CD1c-positive myeloid dendritic cell (primary cell): ENCODE results near the gene YTHDC2.

Experiments
- DNase-seq: peaks from one replicate; pipeline ENCODE4 v3.0.0-alpha.2; 2016; ENCODE audit errors: extremely low spot score

The YTHDC2 gene

DNA sequence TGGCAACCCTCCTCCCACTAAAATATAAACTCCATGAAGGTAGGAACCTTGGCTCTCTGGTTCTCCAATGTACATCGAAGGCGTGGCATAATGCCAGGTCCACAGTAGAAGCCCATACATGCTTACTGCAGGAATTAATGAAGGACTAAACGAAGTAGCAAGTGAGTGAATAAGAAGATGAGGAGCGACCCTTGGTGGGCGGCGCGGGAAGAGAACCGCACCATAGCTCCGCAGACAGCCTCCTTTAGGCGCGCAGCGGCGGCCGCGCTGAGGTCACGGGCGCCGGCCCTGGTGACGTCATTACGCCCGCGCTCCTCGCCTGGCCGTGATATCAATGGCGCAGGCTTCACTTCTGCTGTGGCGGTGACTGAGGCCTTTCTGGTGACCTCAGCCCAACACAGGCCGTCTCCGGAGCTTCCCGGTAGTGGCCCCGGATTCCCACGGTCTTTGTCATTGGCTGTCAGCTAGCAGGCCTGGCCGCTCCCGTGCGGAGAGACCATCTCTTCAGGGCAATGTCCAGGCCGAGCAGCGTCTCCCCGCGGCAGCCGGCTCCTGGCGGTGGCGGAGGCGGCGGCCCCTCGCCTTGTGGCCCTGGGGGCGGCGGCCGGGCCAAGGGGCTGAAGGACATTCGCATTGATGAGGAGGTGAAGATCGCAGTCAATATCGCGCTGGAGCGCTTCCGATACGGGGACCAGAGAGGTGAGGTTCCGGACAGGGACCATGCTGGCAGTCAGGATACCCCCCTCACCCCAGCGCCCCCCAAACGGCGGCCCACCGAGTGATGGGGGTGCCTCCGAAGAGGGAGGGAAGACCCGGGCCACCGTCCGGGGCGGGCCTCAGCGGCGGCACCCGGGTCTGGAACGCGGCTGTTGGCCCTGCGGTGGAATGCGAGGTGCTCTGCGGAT, at the start of gene YTHDC2:
Gene YTHDC2, plus strand, starts transcription at position 311 of the 905 bp plus-strand sequence. Its CDS starts 202 bp downstream, at position 513.
- DNase-seq, result peak; percentile 96

DNA sequence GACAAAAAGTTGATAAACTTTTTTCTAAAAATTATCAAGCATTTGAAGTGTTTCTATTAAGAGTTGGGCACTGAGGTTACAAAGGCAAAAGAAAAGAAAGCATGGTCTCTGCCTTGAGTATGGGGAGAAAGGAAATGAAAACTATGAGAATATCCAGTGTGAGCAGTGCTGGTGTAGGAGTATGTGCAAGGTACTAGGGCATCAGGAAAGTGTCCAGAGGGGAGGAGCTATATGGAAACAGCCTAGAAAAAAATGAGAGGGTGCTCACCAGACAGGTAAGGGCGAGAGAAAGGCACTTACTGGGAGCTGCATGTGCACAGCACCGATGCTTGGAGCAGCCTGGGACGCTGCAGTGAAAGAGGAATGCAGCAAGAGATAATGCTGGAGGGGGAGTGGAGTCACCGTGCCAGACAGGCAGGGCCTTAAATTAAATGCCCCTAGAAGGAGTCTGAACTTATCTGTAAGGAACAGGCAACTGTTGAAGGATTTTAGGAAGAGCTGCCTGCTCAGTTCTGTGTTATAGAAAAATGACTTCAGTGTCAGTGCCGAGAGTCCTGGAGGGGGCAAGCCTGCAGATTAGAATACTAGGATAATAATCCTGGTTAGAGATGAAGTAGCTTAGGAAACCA, 39.3 kb upstream of the YTHDC2 start:
- no peak for DNase-seq

DNA sequence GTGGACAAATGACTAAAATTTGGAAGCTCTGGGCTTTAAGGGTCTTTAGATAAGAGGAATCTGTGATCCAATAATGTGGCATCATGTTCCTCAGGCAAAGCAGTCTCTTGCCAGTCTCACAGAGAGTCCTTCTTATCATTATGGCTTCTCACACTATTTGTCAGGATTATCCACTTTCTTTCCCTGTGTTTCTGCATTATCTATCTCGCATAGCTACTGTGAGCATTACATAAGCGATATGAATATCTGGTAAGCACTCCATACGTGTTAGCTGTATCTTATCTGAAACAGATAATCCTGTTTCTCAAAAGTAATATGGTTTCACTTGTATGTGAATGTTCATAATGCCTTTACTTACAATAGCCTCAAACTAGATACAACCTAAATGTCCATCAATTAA, 34.8 kb upstream of the YTHDC2 start:
- DNase-seq, result no peak

DNA sequence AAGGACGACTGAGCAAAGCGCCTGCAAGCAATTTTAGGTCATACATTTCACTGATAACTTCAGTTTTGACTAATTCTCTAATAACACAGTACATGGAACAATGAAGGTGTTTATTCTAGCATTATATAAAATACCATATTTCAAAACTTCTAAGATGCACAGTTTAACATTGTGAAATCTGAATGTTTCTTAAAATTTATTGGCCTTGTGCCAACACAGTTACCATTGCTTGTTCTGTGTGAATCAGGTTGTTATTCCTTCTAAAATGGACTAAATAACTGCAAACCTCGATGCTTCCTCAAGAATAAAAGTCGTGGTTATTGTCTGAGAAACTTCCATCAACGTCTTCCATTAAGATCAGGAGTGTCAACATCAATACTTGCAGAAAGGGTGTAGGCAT, 33.3 kb upstream of the YTHDC2 start:
- no peak for DNase-seq

DNA sequence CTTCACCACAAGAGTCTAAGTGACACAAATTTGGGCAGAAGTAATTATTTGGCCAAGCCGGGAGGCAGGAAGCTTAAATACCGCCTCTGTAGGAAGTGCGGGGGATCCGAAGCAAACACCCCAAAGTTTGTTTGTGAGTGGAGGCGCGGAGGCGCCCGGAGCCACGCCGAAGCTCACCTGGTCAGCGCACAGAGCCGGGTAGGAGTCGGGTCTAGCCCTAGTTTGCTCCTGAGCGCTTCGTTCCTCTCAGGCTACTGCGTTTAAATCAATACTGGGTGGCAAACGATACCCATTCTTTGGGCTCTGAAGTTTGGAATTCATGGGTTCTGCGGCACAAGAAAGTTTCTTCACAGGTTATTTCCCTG, 26.1 kb upstream of the YTHDC2 start:
- no peak for DNase-seq

DNA sequence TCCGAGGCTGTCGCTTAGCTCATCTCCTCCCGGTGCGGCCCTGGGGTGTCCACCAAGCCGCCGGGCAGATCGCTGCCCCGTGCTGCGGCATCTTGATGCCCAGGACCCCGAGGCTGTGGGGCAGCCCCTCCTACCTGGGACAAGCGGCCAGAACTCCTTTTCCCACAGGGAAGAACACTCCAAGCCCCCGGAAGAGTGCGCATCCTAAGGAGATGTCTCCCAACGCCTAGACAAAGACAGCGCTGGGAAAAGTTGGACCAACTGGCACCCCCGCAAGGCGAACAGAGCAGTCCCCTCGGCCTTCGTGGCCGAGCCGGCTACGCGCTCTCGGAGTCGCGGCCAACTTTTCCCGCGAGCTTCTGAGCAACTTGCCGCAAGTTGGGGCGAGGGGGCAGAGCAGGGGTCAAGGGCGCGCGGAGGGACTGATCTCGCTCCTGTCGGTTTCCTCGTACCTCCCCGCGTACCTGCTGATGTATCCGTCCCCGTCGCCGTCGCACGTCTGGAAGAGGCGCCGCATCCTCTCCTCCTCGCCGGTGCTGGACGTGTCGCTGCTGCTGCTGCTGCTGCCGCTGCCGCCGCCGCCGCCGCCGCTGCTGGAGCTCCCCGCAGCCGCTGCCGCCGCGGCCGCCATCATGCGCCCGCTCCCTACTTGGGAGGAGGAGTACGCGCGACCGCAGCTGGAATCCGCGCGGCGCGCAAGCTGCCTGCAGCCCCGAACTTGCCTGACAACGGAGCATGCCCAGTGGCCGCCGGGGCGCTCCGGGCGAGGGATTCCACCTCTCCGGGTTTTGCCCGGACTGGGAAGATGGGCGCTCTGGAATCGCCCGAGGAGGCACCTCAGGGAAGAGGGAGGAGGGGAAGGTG, 25.5 kb upstream of the YTHDC2 start, which contains the start of gene MCC:
Gene MCC, minus strand, starts transcription at position 673 of the 864 bp plus-strand sequence.
- peak; percentile 30 for DNase-seq

DNA sequence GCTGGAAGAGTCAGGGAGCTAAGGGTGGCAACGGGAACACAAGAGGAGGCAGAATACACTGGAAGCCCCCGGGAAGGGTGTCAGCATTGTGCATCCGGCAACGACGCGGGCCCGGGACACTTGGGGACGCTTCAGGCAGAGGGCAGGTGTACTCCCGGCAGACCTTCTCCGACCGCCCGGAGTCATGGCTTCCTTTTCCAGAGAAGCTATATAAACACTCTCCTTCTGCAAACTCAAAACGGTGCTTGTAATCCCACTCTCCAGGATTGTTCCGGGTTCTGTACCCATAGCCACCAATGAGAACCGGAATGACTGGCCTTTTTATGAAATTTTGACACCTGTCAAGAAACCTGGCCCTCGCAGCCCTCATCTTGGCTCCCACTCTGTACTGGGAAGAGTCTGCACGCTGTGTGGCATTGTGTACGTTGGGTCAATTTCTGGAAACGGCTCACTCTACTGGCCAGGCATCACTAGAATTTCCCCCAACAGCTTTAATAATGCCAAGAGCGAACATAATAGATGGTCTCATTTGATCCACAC, 24.8 kb upstream of the YTHDC2 start:
- DNase-seq, result no peak

DNA sequence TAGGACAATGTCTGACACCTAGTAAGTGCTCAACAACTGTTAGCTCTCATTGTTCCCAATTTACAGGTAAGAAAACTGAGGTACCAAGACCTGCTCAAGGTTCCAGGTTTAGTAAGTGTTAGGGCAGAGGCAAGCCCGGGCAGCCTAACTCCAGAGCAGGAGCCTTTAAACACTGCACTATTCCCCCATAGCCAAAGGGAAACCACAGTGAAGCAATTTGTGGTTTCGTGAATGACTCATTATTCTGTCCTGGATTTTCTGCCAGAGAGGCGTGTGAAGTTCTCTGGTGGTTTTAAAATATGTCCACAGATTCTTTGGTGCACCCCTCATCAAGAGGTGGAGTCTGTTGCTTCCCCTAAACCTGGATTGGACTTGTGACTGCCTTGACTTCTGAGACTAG, 24.2 kb upstream of the YTHDC2 start:
- peak; percentile 71 for DNase-seq

DNA sequence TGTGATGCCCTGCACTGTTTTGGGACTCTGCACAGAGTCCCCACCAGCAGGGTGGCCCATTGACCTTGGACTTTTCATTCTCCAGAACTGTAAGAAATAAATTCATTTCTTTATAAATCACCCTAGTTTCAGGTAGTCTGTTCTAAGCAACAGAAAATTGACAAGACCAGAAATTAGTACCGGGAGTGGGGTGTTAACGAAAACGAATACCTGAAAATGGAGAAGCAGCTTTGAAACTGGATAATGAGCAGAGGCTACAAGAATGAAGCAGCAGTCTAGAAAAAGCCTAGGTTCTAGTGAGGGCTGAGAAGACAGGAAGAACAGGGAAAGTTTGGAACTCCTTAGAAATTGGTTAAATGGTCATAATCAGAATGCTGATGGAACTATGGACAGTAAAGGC, 23.2 kb upstream of the YTHDC2 start:
- no peak for DNase-seq

DNA sequence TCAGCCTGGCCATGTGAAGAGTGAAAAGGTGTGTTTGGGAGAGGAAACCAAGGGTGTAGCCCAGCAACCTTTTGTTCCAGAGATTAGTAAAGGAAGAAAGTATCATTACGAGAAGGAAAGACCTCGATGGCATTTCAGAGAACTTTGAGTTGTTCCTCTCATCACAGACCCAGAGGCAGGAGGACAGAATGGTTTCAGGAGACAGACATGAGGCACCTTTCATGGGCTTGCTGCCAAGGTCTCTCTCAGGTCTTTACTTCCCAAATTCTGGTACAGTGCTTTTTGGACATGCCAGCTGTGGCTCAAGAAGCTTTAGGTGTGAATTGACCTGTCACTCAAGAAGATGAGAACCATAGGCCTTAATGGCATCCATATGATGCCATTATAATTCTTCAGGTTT, 22.5 kb upstream of the YTHDC2 start:
- no peak for DNase-seq

DNA sequence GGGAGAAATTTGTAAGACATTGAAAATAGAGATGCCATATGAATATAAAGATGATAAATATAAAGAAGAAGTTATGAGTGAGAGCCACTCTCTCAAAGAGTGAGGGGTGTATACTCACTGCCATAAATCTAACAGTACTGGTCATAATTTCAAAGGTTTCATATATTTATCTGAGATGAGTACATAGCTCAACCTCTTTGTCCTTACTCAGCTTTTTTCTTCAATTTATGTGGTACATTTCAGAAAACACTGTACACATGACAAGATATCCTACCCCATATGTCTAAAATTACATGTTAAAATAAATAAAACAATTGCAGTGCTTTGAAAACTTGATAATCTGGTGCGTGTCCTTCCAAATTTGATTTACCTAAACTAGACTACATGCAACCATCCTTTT, 20.0 kb upstream of the YTHDC2 start:
- no peak for DNase-seq

DNA sequence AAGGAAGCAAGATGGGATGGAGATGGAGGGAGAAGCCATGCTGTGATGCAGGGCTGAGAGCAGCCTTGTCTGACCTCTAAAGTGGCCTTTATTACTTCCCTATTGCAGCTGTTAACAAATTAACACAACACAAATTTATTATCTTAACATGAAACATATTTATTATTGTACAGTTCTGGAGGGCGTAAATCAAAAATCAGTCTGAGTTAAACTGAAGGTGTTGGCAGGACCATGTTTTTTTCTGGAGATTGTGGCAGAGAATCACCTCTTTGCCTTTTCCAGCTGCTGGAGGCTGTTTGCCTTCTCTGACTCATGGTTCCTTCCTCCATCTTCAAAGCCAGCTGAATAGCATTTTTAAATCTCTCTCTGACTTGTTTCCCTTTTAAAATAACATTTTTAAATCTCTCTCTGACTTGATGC, 18.1 kb upstream of the YTHDC2 start:
- no peak for DNase-seq

DNA sequence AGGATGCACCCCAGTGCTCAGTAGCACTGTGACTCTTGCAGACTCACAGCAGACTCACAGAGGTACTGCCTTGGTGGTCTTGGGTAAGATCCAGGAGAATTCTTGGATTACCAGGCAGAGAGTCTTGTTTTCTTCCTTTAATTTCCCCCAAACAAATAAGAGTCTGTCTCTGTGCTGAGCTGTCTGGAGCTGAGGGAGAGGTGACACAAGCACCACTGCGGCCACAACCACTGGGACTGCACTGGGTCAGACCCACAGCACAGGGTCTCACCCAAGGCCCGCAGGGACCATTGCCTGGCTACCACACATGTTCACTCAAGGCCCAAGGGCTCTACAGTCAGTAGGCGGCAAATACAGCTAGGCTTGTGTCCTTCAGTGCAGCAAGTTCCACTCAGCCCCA, 11.4 kb upstream of the YTHDC2 start:
- no peak for DNase-seq

DNA sequence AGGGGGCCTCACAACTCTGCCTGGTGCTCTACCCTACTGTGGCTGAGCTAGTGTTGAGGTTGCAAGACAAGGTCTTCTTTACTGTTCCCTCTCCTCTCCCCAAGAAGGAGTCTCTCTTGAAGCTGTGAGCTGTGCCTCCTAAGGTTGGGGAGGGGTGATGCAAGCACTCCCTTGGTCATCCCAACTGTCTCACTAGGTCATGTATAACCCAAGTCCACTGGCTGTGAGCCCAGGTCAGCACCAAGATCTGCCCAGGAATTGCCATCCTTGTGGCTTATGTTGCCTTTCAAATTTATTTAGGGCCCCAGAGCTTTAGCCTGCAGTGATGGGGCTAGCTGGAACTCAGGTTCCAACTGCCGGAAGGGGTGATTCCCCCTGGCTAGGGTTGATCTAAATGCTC, 10.3 kb upstream of the YTHDC2 start:
- no peak for DNase-seq

DNA sequence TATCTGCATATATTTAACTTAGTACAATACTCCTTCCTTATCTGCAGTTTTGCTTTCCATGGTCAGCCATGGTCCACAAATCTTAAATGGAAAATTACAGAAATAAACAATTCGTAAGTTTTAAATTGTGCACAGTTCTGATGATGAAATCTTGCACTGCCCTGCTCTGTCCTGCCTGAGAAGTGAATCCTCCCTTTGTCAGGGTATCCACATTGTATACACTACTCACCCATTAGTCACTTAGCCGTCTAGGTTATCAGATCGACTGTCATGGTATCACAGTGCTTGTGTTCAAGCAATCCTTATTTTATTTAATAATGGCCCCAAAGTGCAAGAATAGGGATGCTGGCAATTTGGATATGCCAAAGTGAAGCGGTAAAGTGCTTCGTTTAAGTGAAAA, 8.3 kb upstream of the YTHDC2 start:
- DNase-seq, result no peak

DNA sequence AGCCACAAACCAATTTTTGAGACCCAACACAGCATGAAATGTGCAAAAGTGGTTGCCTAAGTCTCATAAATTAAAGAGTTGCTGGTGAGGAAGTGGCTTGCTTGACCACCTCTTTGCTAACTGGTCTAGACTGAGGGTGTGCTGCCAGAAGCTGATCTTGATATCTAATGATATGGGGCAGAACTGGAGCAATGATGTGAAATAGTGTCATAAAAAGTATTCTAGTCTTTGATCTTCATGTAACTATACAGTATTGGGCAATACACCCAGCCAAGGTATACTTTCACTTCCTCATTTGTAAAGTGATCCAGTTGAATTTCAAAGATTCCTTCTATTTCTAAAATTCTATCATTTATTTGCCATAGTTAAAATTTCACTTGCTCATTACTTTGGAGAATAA, 5.9 kb upstream of the YTHDC2 start:
- DNase-seq, result peak; percentile 21

DNA sequence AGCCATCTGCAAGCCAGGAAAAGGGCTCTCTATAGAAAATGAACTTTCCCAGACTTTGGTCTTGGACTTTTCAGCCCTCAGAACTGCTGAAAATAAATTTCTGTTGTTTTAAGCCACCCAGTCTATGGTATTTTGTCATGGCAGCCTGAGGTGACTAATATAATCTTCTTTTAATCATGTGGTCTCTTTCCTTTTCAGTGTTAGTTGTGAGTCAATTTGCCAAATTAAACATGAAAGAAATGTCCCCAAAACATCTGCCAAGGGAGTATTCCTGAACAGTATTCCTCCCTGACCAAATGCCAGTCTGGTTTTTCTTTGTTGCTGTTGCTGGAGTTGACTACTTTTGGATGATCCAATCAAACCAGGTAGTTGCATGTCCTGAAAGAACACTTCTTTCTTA, 4.7 kb upstream of the YTHDC2 start:
- DNase-seq, result no peak

DNA sequence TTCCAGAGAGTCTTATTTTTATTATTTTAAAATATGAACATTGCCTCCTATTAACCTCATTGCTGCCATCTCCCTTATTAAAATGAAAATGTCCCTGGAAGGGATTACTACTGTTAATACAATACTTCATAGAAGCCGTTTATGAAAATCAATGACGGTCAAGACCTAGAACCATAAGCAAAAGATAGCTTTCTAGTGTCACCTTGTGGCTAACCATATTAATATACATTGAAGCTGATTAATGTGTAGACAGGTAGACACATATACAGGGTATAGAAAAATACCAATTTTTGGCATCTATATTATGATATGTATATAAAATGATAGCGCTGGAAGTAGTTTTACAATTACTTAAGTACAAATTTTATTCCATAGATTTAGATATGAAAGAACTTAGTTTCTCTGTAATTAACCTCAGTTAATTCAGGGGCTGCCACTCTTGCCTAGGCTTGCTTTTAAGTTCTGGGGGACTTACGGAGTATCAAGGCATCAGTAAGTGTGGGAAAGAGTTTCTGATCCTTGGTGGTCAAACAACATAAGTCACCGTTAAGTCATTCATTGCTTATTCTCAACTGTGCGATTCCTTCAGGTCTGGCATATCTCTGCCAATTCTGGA, 2.5 kb upstream of the YTHDC2 start:
- DNase-seq, result peak; percentile 13

DNA sequence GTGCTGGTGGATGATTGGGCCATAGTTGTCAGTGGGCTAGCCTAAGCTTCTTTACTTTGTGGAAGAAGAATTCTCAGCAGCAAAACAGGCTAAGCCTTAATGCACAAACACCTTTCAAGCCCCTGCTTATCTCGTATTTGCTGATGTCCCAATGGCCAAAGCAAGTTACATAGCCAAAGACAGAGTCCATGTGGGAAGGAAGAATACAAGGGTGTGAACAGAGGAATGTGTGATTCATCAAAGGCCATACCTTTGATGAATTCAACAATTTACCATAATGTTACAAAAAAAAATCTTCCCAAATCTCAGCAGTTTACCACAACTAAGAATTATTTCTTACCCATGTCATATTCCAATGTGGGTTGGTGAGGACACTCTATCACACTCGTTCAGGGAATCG, 1.2 kb upstream of the YTHDC2 start:
- no peak for DNase-seq

DNA sequence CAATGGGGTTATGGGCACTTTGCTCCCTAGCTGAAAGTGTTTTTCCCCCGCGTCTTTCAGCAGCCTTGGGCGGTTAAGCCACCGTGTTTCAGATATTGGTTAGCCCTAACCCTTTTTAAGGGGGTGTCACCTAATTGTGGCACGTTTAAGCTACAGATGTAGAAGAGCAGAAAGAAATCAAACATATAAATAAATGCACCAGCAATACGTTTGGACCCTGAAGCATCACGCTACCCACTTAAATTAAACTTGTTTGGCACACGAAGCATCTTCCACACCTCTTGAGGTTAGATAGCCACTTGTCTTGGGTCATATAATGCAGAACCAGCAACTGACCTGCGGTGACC, 768 bp downstream of the YTHDC2 start:
- DNase-seq, result no peak

DNA sequence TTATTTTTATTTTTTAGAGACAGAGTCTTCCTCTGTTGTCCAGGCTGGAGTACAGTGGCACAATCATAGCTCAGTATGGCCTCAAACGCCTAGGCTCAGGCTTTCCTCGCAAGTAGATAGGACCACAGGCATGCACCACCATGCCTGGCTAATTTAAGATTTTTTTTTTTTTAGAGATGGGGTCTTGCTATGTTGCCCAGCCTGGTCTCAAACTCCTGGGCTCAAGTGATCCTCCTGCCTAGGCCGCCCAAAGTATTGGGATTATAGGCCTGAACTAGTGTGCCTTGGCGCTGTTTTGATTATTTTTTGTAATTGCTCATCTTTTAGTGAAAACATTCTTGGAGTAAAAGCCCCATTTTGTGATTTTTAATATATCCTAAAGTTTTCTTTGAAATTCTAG, 5.4 kb downstream of the YTHDC2 start:
- DNase-seq, result no peak

DNA sequence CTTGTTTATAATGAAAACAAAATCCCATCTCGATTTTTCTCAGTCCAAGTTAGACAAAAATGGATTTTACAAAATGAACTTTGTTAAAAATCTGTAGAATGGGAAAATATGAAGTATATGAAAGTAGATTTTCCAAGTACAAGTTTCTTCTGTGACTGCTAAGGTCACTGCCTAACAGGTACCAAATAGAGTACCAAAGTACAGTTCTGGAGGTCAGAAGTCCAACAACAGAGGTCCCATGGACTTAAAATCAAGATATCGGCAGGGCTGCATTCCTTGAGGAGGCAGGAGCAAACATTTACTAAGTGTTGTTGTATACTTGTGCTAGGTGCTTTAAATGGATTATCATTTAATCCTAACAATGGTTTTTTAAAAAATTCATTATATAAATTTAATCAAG, 5.9 kb downstream of the YTHDC2 start:
- DNase-seq, result no peak
